Measurements from ENCODE around the gene PRKCB.

- TF ChIP-seq, protein P1, sequence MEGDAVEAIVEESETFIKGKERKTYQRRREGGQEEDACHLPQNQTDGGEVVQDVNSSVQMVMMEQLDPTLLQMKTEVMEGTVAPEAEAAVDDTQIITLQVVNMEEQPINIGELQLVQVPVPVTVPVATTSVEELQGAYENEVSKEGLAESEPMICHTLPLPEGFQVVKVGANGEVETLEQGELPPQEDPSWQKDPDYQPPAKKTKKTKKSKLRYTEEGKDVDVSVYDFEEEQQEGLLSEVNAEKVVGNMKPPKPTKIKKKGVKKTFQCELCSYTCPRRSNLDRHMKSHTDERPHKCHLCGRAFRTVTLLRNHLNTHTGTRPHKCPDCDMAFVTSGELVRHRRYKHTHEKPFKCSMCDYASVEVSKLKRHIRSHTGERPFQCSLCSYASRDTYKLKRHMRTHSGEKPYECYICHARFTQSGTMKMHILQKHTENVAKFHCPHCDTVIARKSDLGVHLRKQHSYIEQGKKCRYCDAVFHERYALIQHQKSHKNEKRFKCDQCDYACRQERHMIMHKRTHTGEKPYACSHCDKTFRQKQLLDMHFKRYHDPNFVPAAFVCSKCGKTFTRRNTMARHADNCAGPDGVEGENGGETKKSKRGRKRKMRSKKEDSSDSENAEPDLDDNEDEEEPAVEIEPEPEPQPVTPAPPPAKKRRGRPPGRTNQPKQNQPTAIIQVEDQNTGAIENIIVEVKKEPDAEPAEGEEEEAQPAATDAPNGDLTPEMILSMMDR (conservative IDR thresholded peaks at IDR 0.05 in 1 of 2, IDR thresholded peaks at IDR 0.05 in 1 of 2; ENCODE audit: low read depth in 1 of 2, low read length in 2 of 2): no peak
- no peak for TF ChIP-seq EZH2 (IDR thresholded peaks at IDR 0.05; ENCODE audit: low read length, missing control alignments)
Measured at GRCh38 chr16:23968176-23968575, 132.4 kb downstream of the PRKCB start.
